HG02840 (cell line): Measurements from ENCODE around the gene HSD17B10.
"Not testable (repeated sequence)": the region's sequence is repeated elsewhere in the genome, so short reads cannot be mapped to it uniquely, and the experiment has no call there.

Experiments used
- ATAC-seq: cut with Tn5 transposase; IDR thresholded peaks from one replicate; pipeline ENCODE4 v1.9.1; 2021; ENCODE audit warnings: mild to moderate bottlenecking, moderate library complexity, moderate number of reproducible peaks; ENCODE audit not compliant: unreplicated experiment, low FRiP score

The HSD17B10 gene

DNA sequence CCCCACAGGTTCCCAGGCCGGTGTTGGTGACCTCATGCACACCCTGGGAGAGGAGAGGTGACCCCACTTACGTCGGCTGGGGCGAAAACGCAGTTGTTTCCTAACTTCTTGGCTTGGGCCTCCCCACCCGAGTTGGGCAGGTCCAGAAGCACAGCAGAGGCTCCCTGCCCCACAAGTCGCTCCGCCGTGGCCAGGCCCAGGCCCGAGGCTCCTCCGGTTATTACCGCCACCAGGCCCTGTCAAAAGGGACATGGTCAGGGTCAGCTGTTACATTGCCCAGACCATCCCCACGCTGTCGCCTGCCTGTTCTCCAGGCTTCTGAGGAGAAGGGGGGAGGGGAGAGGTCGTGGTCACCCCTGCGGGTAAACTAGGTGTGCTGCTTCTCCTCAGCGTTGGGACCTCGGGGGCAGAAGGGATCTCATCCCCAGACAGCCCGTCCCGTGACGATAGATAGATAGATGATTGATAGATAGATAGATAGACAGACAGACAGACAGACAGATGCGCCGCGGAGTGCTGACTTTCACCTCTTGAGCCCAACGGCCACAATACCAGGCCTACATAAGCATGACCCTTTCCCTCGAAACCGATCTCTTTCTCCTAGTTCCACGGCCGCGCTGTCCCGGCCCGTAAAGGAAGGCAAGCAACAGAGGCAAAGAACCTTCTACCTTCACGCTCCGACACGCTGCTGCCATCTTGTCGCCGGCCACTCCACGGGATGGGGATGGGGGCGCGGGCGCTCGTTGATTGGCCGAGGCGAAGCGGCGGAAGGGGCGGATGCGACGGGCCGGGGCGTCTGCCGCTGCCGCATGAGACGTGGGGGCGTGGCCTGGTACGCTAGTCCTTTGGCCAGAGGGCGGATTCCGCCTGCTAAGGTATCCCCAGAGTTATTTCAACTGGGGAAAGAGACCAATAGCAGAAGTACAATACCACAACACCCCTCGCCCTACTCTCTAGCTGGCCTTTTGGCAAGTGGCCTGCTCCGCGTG is at the start of gene HSD17B10:
Gene HSD17B10 (minus strand): TSS at position 720 of the 989 bp plus-strand sequence. CDS start 25 bp downstream, at position 695.
- no peak for ATAC-seq

DNA sequence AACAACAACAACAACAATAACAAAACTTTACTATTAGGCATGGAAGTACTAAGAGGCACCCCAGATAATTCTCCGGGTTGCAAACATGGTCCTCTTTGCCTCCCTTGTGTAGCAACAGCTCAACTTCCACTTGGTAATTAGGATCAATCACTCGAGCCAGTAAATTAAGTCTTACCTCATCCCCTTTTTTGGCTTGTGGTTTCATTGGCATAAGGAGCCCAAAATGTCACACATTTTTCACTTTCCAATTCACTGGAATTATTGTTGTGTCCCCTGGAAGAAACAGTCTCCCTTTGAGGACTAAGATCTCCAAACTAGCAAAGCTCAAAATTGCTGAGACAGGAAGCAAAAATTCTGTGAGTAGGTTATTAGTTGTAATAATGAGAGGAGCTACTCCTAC is 49.2 kb upstream of the HSD17B10 start:
- no peak for ATAC-seq

DNA sequence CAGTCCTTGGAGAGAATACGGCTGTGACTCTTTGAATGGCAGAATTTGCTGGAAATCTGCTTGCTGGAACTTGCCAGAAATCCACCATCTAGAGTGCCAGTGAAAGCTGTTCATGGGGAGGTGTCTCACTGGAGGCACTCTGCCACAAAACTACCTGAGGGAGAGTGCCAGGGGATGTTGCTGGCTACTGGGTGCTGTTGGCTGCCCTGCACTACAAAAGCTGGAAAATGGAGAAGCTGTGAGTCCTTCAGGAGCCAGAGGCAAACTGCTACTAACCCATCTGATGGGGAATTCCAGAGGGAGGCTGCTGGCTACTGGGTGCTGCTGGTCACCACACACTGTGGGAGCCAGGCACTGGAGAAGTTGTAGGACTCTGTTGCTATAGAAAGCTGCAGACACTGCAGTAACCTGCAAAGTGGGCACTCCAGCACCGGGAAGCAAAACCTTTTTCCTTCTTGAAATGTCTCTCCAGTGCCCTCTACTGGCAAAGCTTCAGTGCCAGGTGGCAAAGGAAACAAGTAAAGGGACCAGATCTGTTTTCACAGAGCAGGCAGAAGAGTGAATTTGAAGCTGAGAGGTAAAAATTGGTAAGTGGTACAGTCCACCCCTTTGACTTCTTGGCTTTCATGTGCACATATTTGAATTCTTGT is 47.8 kb upstream of the HSD17B10 start:
- no peak for ATAC-seq

DNA sequence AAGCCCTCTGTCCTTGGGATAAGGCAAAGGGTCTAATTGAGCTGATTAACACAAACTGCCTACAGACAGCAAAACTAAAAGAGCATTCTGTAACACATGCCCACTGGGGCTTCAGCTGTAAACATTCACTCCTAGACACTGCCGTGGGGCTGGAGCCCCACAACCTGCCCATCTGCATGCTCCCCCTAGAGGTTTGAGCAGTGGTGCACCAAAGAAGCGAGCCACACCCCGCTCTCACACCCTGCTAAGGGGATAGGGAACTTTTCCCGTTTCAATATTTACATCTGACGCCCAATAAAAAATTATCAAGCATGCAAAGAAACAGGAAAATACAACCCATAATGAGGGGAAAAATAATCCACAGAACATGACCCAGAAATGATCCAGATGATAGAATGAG is 46.9 kb upstream of the HSD17B10 start:
- ATAC-seq: no peak

DNA sequence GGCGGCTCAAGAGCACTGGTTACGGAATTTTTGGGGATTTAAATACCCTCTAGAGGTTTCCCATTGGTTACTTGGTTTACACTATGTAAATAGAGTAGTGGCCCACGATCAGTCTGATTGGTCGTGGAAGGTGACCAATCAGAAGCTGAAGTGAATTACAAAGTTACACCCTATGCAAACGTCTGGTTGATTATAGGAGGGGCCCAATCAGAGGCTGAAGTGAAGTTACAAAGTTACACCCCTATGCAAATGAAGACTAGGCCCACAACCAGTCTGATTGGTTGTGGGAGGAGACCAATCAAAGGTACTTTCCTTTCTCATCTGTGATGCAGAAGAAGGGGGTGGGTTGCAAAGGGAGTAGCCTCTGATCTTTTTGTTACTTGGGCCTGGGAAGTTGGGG is 45.1 kb upstream of the HSD17B10 start:
- ATAC-seq: no peak

DNA sequence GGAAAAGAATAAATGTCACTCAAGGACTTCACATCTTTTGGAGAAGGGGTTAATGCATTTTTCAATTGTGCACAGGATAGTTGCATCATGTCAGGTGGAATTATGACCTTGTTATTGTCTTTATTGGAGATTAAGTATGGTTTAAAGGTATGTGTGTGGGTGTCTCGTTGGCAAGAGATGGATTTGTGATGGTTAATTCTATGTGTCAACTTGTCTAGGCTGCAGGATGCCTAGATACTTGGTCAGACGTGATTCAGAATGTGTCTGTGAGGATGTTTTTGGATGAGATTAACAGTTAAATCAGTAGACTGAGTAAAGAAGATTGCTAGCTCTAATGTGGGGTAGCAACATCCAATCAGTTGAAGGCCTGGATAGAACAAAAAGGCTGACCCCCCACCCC is 42.2 kb upstream of the HSD17B10 start:
- ATAC-seq: no peak

DNA sequence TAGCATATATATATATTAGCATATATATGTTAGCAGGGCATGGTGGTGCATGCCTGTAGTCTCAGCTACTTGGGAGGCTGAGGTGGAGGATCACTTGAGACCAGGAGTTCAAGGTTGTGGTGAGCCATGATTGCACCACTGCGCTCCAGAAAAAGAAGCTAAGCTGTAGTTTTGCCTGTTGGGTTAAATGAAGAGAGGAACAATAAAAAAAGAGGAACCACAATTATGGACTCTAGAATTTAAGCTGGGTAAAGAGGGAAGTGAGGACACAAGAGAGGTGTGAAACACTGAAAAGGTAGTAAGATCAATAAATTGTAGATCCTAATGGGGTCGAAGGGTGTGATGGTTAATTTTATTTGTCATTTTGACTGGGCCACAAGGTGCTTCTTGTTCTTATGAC is 40.5 kb upstream of the HSD17B10 start:
- no peak for ATAC-seq

DNA sequence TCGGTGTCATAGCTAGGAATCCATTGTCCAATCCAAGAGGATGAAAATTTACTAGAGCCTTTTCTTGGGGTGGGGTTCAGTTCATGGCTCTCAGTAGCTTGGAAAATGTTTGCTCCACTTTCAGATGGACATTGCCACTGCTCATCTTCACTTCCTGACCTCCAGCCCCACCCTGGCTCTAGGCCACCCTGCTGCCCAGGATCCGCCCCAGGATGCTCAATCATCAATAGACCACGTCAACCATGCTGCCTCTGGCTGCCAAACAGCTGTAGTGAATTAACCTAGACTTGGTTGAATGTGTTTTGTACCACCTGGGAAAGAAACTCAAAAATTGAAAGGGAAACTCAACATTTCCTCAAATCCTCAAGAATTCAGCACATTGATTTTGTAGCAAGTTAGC is 37.2 kb upstream of the HSD17B10 start:
- no peak for ATAC-seq

DNA sequence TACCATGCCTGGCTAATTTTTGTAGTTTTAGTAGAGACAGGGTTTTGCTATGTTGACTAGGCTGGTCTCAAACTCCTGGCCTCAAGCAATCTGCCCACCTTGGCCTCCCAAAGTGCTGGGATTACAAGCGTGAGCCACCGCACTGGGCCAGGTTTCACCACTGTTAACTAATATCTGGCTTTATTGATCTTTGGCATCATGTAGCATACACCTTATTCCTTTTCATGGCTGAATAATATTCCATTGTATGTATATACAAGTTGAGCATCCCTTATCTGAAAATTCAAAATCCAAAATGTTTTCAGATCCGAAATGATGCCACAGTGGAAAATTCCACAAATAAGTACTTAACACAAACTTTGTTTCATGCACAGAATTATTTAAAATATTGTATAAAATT is 34.5 kb upstream of the HSD17B10 start:
- ATAC-seq: not testable (repeated sequence)

DNA sequence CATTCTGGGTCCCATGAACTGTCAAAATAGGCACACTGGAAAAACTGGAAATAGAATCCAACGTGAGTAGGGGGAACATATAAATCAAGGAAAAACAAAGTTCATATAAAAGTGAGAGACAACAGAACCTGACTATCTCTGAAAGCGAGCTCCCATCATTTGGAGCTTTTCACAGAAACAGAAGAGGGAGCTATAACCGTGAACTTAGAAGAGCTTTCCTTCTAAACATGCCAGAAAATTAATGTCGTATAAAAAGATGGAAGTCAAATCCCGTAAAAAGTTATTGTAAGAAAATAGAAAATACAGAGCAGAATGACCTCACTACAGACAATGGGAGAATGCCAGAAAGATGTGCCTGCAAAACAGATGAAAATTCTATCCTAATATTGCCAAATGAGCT is 23.9 kb upstream of the HSD17B10 start:
- ATAC-seq: no peak

DNA sequence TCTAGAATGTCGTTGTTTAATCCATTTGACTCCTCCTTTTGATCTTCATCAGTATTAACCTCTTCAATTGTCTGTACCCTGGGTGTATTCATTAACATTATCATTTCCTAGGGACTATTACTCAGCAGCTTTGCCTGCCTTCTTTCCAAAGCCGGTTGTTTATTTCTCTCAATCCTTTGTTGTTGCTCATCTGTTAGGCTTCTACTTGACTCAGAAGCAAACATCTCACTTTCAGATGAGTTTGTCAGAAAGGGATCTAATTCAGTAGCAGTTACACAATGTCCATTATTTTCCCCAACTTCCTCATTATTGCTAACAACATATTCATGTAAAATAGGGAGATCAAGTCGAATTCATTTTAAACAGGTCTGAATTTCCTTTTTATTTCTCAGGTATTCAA is 22.1 kb upstream of the HSD17B10 start:
- ATAC-seq: no peak

DNA sequence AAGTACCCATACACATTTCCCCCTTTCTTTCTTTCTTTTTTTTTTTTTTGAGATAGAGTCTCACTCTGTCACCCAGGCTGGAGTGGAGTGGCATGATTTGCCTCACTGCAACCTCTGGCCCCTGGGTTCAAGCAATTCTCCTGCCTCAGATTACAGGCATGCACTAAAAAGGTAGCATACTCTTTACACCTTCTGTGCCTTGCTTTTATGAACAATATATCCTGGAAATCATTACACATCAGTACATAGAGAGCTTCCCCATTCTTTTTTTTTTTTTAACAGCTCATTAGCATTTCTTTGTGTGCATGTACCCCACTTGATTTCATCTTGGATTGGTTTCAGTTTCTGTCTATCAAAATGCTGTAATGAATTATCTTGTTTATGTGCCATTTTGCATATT is 18.6 kb upstream of the HSD17B10 start:
- no peak for ATAC-seq

DNA sequence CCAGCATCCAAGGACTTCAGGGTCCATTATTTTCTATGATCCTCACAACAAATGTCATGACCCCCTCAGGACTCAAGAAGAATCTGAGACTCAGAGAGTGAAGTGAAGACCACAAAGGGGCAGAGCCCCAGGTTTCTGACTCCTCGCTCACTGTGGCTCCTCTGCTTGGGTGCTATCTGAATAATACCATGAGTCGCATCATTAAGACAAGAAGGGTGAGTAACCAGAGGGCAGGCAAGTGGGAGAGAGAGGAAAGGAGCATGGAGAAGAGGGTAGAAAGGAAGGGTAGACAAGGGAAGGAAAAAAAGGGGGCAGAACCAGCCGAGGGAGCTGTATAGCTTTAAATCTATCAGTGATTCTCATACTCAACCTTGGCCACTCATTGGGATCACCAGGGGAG is 15.5 kb upstream of the HSD17B10 start:
- no peak for ATAC-seq

DNA sequence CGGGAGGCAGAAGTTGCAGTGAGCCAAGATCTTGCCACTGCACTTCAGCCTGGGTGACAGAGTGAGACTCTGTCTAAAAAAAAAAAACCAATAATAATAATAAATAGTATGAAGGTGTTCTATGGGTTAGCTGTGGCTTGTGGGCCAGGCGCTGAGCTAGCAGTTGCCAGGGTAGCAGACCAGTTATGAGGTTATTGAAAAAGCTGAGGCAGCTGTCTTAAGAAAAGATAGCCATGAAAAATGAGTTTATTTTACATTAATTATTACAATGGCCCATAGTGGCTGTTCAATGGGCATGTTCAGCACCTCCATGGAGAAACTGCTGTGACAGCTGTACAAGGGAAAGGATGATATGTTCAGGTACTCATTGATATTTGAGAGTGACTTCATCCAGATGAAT is 13.3 kb upstream of the HSD17B10 start:
- ATAC-seq: no peak

DNA sequence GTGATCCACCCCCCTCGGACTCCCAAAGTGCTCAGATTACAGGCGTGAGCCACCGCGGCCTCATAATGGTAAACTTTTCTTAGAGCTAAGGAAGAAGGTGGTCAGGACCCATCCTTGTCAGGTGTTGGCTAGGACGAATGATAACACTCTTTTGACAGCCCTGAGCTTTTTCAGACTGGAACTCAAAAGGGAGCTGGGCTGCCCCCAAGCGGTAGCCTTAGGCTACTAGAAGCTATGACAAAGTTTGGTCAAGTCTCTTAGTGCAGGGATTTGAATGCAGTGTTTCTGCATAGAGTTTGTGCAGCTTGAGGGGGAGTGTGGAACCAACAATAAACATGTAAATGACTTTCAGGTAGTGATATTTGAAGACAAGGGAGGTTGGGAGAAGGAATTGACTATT is 11.8 kb upstream of the HSD17B10 start:
- ATAC-seq: no peak

DNA sequence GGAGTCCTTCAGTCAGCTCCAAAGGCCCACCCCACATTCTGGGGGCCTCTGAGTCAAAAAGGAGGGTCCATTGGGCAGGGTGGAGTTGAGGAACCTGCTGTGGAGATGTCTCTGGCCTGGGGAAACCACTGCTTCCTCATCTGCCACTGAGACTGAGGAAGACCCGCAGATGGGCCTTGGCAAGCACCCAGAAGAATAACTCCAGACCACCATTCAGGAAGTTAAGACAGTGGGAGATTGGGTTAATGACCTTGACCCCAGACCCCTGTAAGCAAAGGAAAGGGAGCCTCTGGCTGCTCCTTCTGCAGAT is 8.1 kb upstream of the HSD17B10 start:
- ATAC-seq: no peak

DNA sequence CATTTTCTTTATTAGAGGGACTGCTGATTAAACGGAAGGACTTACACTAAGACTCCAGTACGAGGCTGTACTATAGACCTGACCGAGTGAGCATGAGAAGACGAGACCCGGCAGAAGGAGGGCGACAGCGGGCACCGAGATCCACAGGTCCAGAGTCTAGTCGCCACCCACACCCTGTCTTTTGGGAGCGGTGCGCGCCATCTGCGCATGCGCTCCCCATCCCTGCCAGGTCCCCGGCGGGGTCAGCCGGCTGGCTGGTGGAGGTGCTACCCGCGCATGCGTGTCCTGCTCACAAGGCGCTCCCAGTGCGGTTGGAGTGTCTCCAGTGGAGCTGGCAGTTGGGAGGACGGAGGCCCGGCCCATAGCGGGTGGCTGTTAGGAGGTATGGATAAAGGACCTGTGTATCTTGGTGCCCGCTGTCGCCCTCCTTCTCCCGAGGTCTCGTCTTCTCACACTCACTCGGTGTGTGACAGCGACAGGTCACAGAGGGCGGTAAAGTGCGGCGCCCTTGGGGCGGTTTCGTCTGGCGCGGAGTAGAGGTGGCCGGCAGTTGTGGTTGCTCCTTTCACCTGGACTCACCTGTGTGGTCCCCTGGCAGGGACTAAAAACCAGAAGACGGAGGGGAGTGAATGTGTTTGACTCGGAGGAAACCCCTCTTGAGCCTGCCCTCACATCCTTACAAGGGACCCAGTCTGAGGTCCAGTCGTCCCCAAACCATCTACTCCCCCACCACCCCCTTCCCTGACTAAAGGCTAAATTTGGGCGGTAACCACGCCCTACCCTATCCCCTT is 7.6 kb upstream of the HSD17B10 start:
- ATAC-seq: peak; percentile 72

DNA sequence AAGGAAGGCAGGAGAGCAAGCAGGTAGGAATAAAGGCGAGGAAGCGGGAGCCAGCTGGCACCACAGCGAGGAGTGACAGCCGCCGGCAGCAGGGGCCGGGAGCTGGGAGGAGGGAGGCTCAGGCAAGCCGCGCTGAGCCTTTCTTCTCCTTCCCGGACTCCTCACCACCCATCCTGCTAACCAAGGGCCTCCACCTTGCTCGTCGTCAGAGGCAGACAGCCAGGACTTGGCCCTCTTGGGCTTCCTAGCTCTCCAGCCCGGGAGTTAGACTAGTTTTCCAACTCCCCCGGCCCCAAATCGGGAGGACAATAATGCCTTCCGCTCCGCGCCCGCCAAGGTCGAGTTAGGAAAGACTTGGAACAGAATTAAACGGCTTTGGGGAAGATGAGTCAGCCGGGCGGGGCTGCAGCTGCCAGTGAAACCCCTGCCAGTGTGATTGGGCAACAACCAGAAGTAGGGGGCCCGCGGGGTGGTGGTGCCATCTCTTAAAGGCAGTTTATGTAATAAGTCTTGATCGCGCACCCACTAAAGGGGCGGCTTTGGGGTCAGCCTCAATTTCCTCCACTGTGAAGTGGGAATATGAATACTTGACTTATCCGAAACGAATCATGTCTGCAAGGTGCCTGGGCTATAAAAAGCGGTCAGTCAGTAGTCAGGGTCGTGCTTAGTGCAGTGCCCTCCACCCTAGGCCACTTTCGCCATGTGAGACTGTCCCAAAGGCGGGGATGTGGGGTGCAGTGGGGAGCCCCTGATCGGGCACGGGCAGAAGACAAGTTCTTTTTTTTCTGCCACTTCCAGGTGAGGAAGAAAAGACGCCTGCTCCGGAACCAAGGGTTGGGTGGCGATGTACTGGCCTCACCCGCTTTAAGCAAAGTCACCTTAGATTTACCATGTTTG is 6.7 kb upstream of the HSD17B10 start:
- ATAC-seq: no peak

DNA sequence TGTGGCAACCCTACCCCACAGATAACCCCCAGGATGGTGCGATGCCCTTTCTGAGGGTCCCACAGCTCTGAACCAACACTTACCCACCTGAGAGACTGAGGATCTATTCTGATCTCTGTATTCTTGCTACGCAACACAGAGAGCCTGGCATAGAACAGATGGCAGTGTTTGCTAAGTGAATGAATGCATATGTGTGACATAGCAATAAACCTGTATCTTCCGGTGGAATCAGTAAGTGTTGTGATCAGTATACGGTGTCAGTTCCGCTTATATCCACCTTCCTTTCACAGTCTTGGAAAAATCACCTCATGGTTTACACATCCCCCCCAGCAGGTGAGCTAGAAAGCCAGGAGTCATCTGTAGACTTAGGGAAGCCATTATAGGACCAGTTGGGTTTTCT is 5.9 kb upstream of the HSD17B10 start:
- no peak for ATAC-seq

DNA sequence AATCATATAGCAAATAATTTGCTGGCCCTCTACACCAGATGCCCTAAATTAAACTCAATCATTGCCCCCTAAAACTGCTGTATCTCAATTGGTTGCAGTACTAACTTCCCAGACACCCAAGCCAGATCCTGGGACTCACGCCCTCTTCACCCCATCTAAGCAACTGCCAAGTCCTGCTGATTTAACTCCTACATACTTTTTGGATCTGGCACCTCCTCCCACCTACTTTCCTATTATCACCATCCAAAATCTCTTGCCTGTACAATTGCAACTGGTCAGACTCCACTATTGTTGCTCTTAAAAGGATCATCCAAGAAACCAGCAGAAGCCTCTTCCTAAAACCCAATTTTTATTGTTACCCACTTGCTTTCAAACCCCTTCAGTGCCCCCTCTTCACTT is 4.7 kb upstream of the HSD17B10 start:
- no peak for ATAC-seq
